Ovary (tissue), 3 donors: ENCODE measurements around the gene EEFSEC.

Experiments
- CTCF ChIP-seq, 3 donors: fragments of 450-650 bp in 2 of 3; fragments of 200-600 bp in 1 of 3; IDR thresholded peaks; one replicate each; pipeline versions ENCODE4 v1.5.1 to v1.8.0; 2016 to 2022; ENCODE audit warnings: antibody characterized with exemption in 3 of 3, mild to moderate bottlenecking in 1 of 3
- EP300 ChIP-seq: sonication (generic); formaldehyde crosslinking; IDR thresholded peaks from one replicate; pipeline ENCODE4 v1.6.1; 2017; ENCODE audit warnings: antibody characterized with exemption
- POLR2A ChIP-seq: fragments of 450-650 bp; IDR thresholded peaks from one replicate; pipeline ENCODE4 v1.6.1; 2017; ENCODE audit warnings: antibody characterized with exemption, mild to moderate bottlenecking, moderate library complexity
- donor health status: DM: no; HTN: no; CAD: no.

- TF ChIP-seq CTCF (IDR thresholded peaks at IDR 0.05) (no peak), EP300 (no peak), POLR2A (no peak)
Observed at GRCh38 chr3:128390867-128391266, 237.6 kb downstream of the EEFSEC start.
